SKM-1 treated with dmso at 0.1 percent for 144 hours (cell line): ENCODE measurements around the gene NPAS2.

Source experiments
- DNase-seq: peaks from one replicate; lab custom pipeline; 2025; ENCODE audit not compliant: unreplicated experiment; lab: John Stamatoyannopoulos, UW

Gene NPAS2

GRCh38 chr2:100879296-100879695 lies 59.4 kb downstream of the NPAS2 start:
- no peak for DNase-seq

DNA sequence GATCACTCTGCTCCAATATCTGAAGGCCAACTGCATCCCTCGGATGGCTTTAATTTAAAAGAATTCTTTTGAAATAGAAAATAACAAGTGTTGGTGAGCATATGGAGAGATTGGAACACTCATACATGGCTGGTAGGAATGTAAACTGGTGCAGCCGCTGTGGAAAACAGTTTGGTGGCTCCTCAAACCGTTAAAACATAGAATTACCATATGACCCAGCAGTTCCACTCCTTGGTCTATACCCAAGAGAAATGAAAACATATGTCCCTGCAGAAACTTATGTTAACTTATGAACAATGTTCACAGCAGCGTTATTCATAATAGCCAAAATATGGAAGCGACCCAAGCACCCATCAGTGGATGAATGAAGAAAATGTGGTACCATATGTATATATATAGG lies 60.1 kb downstream of the NPAS2 start:
- DNase-seq, result no peak

DNA sequence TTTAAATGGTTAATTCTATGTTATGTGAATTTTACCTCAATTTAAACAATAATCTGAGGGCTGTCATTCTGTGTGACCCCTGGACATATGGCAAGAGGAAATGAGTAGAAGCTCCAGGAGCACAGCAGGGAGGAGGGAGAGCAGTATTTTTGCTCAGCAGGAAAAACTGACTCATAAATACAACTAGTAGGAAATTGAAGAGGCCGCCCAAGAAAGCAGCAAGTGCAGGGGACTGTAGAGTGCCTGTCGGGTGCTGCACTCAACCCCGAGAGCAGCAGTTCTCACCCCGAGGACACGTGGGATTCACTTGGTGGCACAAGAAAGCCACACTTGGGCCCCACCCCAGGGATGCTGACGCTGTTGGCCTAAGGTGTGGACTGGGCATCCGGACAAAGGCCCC lies 60.8 kb downstream of the NPAS2 start:
- DNase-seq, result no peak

DNA sequence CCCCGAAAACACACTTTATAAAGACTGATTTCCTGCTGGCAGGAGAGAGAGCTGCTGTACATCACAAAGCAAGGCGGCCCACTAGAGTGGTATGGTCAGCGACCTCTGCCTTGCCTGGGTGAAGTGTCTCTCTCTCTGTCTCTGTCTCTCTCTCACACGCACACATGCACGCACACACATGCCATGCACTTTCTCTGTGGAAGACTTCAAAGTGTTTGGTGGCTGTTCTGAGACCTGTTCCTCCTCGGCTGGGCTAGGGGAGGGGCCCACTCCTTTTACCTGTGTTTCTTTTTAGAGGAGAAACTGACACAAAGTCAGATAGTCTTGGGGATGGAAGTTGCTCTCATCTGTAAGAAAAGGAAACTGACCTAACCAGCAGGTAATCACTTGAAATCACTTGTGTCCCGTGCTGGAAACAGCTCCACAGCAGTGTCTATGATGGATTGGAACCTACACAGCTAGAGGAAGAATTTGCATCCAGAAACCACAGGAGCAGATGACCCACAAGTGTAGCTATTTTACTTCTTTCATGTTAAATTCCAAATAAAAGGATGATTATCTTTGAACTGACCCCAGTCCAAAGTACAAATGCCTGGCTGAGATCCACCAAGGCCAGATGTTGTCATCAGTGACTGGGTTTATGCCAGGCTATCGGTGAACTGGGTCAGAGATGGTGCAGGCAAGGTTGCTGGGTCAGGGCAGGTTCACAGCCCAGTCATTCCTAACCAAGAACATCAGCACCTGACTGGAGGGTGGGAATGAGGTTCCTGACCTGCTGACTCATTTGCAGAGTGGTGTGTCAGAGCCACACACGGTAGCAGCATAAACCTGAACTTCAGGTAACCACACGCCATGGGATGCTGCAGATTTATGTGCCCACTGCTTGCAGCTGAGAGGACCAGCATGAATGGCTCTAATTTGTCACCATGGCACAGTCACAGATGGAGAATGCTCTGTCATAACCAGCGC lies 63.0 kb downstream of the NPAS2 start:
- no peak for DNase-seq

- DNase-seq, result no peak
These were observed 64.2 kb downstream of the NPAS2 start for GRCh38 chr2:100884145-100884621.

- no peak for DNase-seq
These were observed 66.1 kb downstream of the NPAS2 start for GRCh38 chr2:100886085-100886484.

DNA sequence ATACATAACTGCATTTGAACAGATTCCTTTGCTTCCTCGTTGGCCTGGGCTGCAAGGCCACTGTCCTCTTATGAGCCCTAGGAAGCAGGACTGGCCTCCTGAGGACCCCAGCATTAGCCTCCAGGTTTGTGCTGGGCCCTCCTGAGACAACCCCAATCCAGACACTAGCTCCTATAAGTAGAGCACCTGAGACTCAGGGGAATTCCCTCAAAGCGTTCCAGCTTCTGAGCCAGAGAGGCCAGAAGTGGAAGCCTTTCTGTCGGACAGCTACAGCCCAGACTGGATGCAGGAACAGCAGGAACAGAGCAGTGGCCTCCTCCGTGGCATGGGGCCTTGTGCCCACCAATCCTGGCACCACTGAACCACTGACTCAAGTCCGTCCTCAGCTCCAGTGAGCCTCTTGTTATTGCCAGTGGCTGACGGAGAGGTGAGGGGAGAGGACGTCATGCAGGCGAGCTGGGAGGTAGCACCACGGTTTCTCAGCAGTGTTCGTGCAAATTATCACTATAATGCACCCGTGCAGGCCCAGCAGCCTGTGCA lies 67.2 kb downstream of the NPAS2 start:
- DNase-seq, result no peak

GRCh38 chr2:100887713-100888495 lies 68.0 kb downstream of the NPAS2 start:
- no peak for DNase-seq

DNA sequence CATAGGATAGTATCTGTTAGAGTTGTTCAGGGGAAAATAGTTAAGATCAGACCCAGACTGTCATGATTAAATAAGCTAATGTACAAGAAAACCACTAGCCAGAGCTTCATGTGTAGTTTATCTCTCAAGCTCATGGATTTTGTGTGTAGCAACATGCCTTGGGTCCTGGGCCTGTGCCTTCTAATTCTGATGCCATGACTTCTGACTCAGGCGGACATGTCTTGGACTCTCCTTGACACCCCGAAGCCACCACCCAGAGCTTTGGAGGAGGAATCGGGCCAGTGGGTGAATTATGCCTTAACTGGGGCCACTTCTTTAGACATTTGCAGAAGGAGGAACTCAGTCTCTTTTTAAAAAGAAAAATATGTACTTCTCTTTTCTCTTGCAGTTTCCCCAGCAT lies 68.7 kb downstream of the NPAS2 start:
- DNase-seq, result no peak

- DNase-seq, result no peak
These were observed 69.3 kb downstream of the NPAS2 start for GRCh38 chr2:100889286-100889685.

DNA sequence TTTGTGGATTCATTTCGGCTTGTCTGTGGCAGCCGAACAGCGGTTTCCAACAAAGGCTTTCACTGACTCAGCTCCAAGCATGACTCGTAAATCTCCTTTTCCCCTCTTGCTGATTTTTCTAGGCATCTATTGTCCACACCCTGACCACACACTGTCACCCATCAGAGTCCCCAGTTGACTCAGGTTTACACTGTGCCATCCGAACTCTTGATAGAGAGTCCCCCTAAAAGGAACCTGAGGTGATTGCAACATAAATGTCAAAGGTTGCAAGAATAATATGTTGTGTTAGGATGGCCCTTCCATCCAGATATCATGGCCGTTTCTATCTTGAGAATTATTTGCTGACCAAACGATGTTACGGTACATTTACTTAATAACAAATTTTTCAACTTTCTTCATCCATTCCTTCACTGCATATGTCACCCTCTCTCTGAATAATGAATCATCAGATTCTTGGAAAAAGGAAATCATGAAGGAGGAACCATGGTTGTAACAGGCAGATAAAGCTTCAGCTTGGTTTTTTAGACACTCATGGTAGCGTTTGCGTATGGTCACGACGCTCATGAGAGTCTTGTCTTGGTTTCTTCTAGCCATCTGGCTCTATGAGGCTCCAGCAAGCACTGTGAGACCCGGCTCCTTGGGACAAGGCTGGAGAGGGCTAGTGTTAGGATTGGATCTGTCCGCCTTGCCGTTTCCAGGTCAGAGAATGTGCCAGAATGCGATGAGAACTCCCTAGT lies 72.1 kb downstream of the NPAS2 start:
- DNase-seq, result no peak

DNA sequence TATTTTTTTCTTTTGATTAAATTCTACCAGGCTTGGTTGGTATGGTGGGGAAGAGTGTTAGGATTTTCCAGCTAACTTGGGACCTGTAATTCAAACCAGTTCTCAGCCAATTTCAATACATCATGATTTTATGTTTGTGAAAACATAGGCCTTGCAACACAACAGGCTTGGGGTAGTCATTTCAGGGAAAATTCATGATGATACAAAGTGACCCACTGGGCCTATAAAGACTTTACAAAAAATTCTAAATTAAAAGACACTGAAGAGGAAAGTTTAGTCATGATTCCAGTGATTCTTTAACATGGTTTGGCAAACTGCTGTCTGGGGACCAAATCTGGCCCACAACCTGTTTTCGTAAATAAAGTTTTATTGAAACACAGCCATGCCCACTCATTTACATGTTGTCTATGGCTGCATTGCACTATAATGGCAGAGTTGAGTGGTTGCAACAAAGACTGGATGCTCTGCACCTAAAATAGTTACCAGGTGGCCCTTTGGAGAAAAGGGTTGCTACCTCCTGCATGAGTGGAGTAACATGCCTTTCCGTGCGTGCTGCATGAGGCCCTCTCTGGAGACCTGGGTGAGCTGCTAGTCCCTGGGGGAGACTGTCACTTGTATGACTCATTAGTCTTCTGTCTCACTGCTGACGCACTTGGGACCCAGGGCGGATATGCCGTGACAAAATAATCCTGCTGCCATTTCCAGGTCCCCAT lies 73.6 kb downstream of the NPAS2 start:
- DNase-seq, result no peak

DNA sequence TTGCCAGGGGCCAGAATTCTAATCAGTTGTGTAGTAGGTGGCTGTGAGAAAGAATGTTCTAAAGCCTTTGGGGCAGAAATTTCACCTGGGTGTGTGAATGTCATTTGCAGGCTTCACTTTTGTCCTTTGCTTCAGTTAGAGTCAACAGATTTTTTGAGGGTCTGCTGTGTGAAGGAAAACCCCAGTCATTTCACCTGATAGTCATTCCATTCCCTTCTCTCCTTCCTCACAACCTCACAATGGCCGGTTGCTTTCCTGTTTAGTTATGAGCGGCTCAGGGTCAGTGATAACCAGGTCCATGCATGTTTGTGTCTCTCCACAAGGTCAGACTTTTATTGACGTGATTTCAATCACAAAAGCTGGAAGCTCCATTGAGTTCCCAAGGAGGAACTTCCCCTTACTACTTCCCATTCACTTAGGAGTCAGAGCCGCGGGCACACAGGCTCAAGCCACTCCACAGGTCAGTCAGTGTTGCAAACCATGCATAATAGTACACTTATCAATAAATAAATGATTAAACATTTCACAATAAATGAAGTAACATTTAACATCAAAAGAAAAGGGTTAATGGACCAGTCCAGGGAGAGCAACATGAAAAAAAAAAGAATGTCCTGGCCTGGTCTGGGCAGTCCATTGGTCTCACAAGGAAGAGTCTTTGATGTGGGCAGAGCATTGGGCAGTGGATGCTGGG lies 74.3 kb downstream of the NPAS2 start:
- no peak for DNase-seq

GRCh38 chr2:100894796-100895156 lies 74.8 kb downstream of the NPAS2 start:
- DNase-seq, result no peak

- no peak for DNase-seq
These were observed 75.5 kb downstream of the NPAS2 start for GRCh38 chr2:100895402-100895801.

- DNase-seq, result no peak
These were observed 76.2 kb downstream of the NPAS2 start for GRCh38 chr2:100895934-100896685.

GRCh38 chr2:100898035-100898665 lies 78.2 kb downstream of the NPAS2 start:
- DNase-seq, result no peak

DNA sequence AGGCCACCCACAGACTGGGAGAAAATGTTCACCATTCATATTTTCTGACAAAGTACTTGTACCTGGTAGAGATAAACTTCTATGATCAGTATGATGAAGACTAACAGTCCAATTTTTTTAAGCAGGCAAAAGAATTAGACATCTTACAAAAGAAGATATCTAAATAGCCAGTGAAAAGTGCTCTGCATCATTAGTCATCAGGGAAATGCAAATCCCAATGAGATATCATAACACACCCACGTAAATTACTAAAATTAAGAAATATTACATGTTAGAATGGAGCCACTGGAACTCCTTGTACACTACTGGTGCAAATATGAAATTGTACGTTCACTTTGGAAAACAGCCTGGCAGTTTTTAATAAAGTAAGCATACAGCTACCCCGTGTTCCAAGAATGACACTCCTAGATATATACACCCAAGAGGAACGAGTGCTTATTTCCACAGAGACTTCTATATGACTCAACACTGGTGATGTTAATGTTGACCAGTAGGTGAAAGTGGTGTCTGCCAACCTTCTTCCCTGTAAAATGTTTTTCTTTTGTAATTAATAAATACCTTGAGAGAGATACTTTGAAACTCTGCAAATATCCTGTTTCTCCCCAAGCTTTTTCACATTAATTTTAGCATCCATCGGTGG lies 80.3 kb downstream of the NPAS2 start:
- DNase-seq, result no peak
